GM23338 (cell line): Measurements from ENCODE around the gene RBL2. TPM values are rescaled to one million over a fixed set of nuclear protein-coding genes. Genes with fewer than 3 reads are reported as not detected.

Source experiments
- ATAC-seq: fragments of 200-7000 bp; cut with Tn5 transposase; 3 replicates; pipeline ENCODE4 v1.9.1; 2020
- DNase-seq: peaks from one replicate; pipeline ENCODE4 v3.0.0-alpha.2; 2015; ENCODE audit warnings: low spot score
- H2AFZ ChIP-seq: fragments of 200-600 bp; sonication (generic); 2 replicates; pipeline ENCODE4 v1.8.0; 2016; ENCODE audit warnings: antibody characterized with exemption, mild to moderate bottlenecking, moderate library complexity
- H3F3A ChIP-seq: fragments of 200-600 bp; sonication (generic); replicated peaks from 2 replicates; pipeline ENCODE4 v1.8.0; 2017; ENCODE audit warnings: antibody characterized with exemption, mixed run types, low read depth
- H3K27ac ChIP-seq: fragments of 200-600 bp; sonication (generic); 2 replicates; pipeline ENCODE4 v1.6.1; 2016; ENCODE audit warnings: low read depth
- H3K27me3 ChIP-seq: fragments of 200-600 bp; sonication (generic); 2 replicates; pipeline ENCODE4 v1.8.0; 2016; ENCODE audit warnings: mild to moderate bottlenecking, mixed run types, moderate library complexity; ENCODE audit not compliant: insufficient read depth
- H3K36me3 ChIP-seq: fragments of 200-600 bp; sonication (generic); 2 replicates; pipeline ENCODE4 v1.8.0; 2016; ENCODE audit warnings: mild to moderate bottlenecking; ENCODE audit not compliant: insufficient read depth
- H3K4me1 ChIP-seq: fragments of 200-600 bp; sonication (generic); 2 replicates; pipeline ENCODE4 v1.8.0; 2016; ENCODE audit warnings: mild to moderate bottlenecking, moderate library complexity; ENCODE audit not compliant: insufficient read depth
- H3K4me2 ChIP-seq: fragments of 200-600 bp; sonication (generic); 2 replicates; pipeline ENCODE4 v1.7.1; 2017; ENCODE audit warnings: mixed run types
- H3K4me3 ChIP-seq: fragments of 200-600 bp; sonication (generic); 2 replicates; pipeline ENCODE4 v1.6.1; 2016; ENCODE audit warnings: mixed run types
- H3K79me2 ChIP-seq: fragments of 200-600 bp; sonication (generic); replicated peaks from 2 replicates; pipeline ENCODE4 v1.8.0; 2017; ENCODE audit warnings: mild to moderate bottlenecking; ENCODE audit not compliant: insufficient read depth
- H3K9me2 ChIP-seq: fragments of 200-600 bp; sonication (generic); 2 replicates; pipeline ENCODE4 v1.8.0; 2017; ENCODE audit not compliant: insufficient read depth
- H4K20me1 ChIP-seq: fragments of 200-600 bp; sonication (generic); replicated peaks from 2 replicates; pipeline ENCODE4 v1.8.0; 2017; ENCODE audit warnings: mild to moderate bottlenecking; ENCODE audit not compliant: insufficient read depth
- H3K27ac Mint-ChIP-seq: 2 replicates; pipeline ENCODE4 v1.8.0; 2020; ENCODE audit warnings: inconsistent platforms, mild to moderate bottlenecking, moderate library complexity, mixed read lengths
- H3K27me3 Mint-ChIP-seq: 3 replicates; pipeline ENCODE4 v1.8.0; 2022; ENCODE audit warnings: low read depth, mild to moderate bottlenecking, moderate library complexity, mixed read lengths, inconsistent platforms; ENCODE audit not compliant: insufficient read depth, poor library complexity
- H3K36me3 Mint-ChIP-seq: 3 replicates; pipeline ENCODE4 v1.8.0; 2021; ENCODE audit warnings: low read depth, mild to moderate bottlenecking, inconsistent platforms, moderate library complexity, mixed read lengths
- H3K4me1 Mint-ChIP-seq: 3 replicates; pipeline ENCODE4 v1.8.0; 2020; ENCODE audit warnings: mild to moderate bottlenecking, inconsistent platforms, mixed read lengths
- H3K4me3 Mint-ChIP-seq: 3 replicates; pipeline ENCODE4 v1.8.0; 2021; ENCODE audit warnings: moderate library complexity, mild to moderate bottlenecking, inconsistent platforms, mixed read lengths
- H3K9me3 Mint-ChIP-seq: 3 replicates; pipeline ENCODE4 v1.8.0; 2020; ENCODE audit warnings: moderate library complexity, mild to moderate bottlenecking, inconsistent platforms, mixed read lengths
- CREB1 ChIP-seq: fragments of 250-450 bp; sonication (Bioruptor Pico); IDR thresholded peaks from 2 replicates; pipeline ENCODE4 v1.5.0; 2020; ENCODE audit warnings: low read depth, mild to moderate bottlenecking, moderate library complexity
- CTCF ChIP-seq, 2 experiments: fragments of 200-600 bp in 1 of 2; sonication (generic) in 1 of 2; conservative IDR thresholded peaks; 2 replicates each; pipeline versions ENCODE4 v1.5.1 to v1.6.1; 2016 to 2017; ENCODE audit warnings: antibody characterized with exemption in 2 of 2, low read depth in 2 of 2, mild to moderate bottlenecking in 2 of 2, moderate library complexity in 1 of 2
- ETS1 ChIP-seq: IDR thresholded peaks from 2 replicates; pipeline ENCODE4 v1.6.1; 2016; ENCODE audit warnings: antibody characterized with exemption
- EZH2 ChIP-seq: fragments of 200-600 bp; sonication (generic); IDR thresholded peaks from one replicate; pipeline ENCODE4 v1.8.0; 2017; ENCODE audit warnings: antibody characterized with exemption, mild to moderate bottlenecking, low read depth; ENCODE audit not compliant: unreplicated experiment
- NANOG ChIP-seq: IDR thresholded peaks from 2 replicates; pipeline ENCODE4 v1.6.1; 2016; ENCODE audit warnings: antibody characterized with exemption, borderline replicate concordance
- POLR2AphosphoS5 ChIP-seq: IDR thresholded peaks from 2 replicates; pipeline ENCODE4 v1.6.1; 2016; ENCODE audit warnings: antibody characterized with exemption, low read depth
- REST ChIP-seq: IDR thresholded peaks from one replicate; pipeline ENCODE4 v1.6.1; 2018; ENCODE audit warnings: antibody characterized with exemption; ENCODE audit not compliant: unreplicated experiment
- STAT1 ChIP-seq: IDR thresholded peaks from one replicate; pipeline ENCODE4 v1.6.1; 2016; ENCODE audit warnings: antibody characterized with exemption; ENCODE audit not compliant: unreplicated experiment
- ZNF331 ChIP-seq: fragments of 250-450 bp; sonication (Bioruptor Pico); IDR thresholded peaks from 2 replicates; pipeline ENCODE4 v1.5.0; 2020; ENCODE audit warnings: low read depth, mild to moderate bottlenecking, moderate library complexity
- polyA plus RNA-seq: library from polyadenylated mRNA; unstranded; fragments of >200 nt; fragmentation: Nextera tagmentation; extraction: Ambion mirVana; gene quantifications from 2 replicates; pipeline ENCODE4 v1.2.1, GENCODE V29; 2016
- total RNA-seq: library from RNA; depleted of rRNA; stranded (reverse); fragments of >200 nt; shearing (Covaris generic); gene quantifications from 2 replicates; pipeline ENCODE4 v1.2.3, GENCODE V29; 2014

The RBL2 gene
- total and polyA plus RNA-seq, 2 experiments from 2014 or later: 15.4 to 43.3 TPM

- ATAC-seq (no peak), DNase-seq (no peak)
- TF ChIP-seq ZNF331 (CRISPR knock-in tag) (peak; percentile 73), EZH2 (no peak)
- Histone ChIP-seq H3K4me1 (peaks cover 4% of the 10 kb centered on the region; the same call in 1 of the 2 replicates), H3K27me3 (no peaks in the 10 kb centered on the region), H2AFZ (no peak overlapping the region), H3K4me3 (no peak overlapping the region), H3K79me2 (no peaks in the 10 kb centered on the region), H3K4me2 (no peak overlapping the region), H3F3A (no peaks in the 10 kb centered on the region), H4K20me1 (no peaks in the 10 kb centered on the region), H3K9me2 (0 out of 2 replicates have a peak, but pooled peaks cover 4% of the 10 kb centered on the region), H3K27ac (no peak overlapping the region), H3K36me3 (peaks cover 14% of the 10 kb centered on the region)
- no peak overlapping the region for H3K4me3 Mint-ChIP-seq
- peaks cover 23% of the 10 kb centered on the region for H3K36me3 Mint-ChIP-seq
- peaks cover 3% of the 10 kb centered on the region for H3K27me3 Mint-ChIP-seq
- H3K4me1 Mint-ChIP-seq: peaks cover 7% of the 10 kb centered on the region
- H3K9me3 Mint-ChIP-seq: peaks cover 40% of the 10 kb centered on the region
- H3K27ac Mint-ChIP-seq: no peak overlapping the region
These were observed 4.9 kb upstream of the RBL2 start for GRCh38 chr16:53429221-53429943.

- H2AFZ ChIP-seq: no peak overlapping the region
- 0 out of 2 replicates have a peak, but pooled peaks cover 4% of the 10 kb centered on the region for H3K9me2 ChIP-seq
- peaks cover 16% of the 10 kb centered on the region for H3K36me3 Mint-ChIP-seq
- no peak overlapping the region for H3K4me3 ChIP-seq
- no peak overlapping the region for H3K4me3 Mint-ChIP-seq
- H3F3A ChIP-seq: no peaks in the 10 kb centered on the region
- H3K27ac ChIP-seq: no peak overlapping the region
- DNase-seq (no peak), ATAC-seq (no peak)
- H3K27ac Mint-ChIP-seq: no peak overlapping the region
- peaks cover 4% of the 10 kb centered on the region; the same call in 1 of the 2 replicates for H3K4me1 ChIP-seq
- no peaks in the 10 kb centered on the region for H3K79me2 ChIP-seq
- peaks cover 8% of the 10 kb centered on the region for H3K4me1 Mint-ChIP-seq
- no peaks in the 10 kb centered on the region; the same call in 1 of the 2 replicates for H4K20me1 ChIP-seq
- H3K27me3 Mint-ChIP-seq: peaks cover 5% of the 10 kb centered on the region
- 0 out of 2 replicates have a peak, but pooled peaks cover 5% of the 10 kb centered on the region for H3K36me3 ChIP-seq
- H3K27me3 ChIP-seq: no peaks in the 10 kb centered on the region
- peaks cover 30% of the 10 kb centered on the region for H3K9me3 Mint-ChIP-seq
- H3K4me2 ChIP-seq: no peak overlapping the region
- TF ChIP-seq ETS1 (no peak), NANOG (no peak), POLR2AphosphoS5 (no peak), CREB1 (no peak), STAT1 (no peak), REST (no peak), CTCF (conservative IDR thresholded peaks at IDR 0.05; ENCODE audit: low read depth in 2 of 2) (no peak)
These were observed 3.9 kb upstream of the RBL2 start for GRCh38 chr16:53430363-53430762.
